HEK293 (cell line): Measurements from ENCODE around the gene TRAF7.

ENCODE experiments used
- ELK4 ChIP-seq: IDR thresholded peaks from 2 replicates; pipeline ENCODE4 v1.6.1; 2011; ENCODE audit warnings: mild to moderate bottlenecking, low read depth, low read length, borderline replicate concordance
- GLI4 ChIP-seq: fragments of 450-650 bp; formaldehyde crosslinking; IDR thresholded peaks from 2 replicates; pipeline ENCODE4 v1.5.1; 2016; ENCODE audit warnings: missing biosample characterization, missing genetic modification characterization
- HOXA7 ChIP-seq: sonication (generic); formaldehyde crosslinking; IDR thresholded peaks from 2 replicates; pipeline ENCODE4 v1.8.1; 2022; ENCODE audit warnings: missing genetic modification reagents, borderline replicate concordance
- KLF1 ChIP-seq: fragments of 450-650 bp; formaldehyde crosslinking; IDR thresholded peaks from 2 replicates; pipeline ENCODE4 v1.5.1; 2016; ENCODE audit warnings: missing biosample characterization, missing genetic modification characterization
- KLF10 ChIP-seq: fragments of 450-650 bp; IDR thresholded peaks from 2 replicates; pipeline ENCODE4 v1.5.1; 2018; ENCODE audit warnings: missing biosample characterization, mild to moderate bottlenecking, missing genetic modification characterization
- PRDM10 ChIP-seq: fragments of 450-650 bp; formaldehyde crosslinking; IDR thresholded peaks from 2 replicates; pipeline ENCODE4 v1.5.1; 2016; ENCODE audit warnings: missing biosample characterization, missing genetic modification characterization
- SALL2 ChIP-seq: fragments of 450-650 bp; formaldehyde crosslinking; IDR thresholded peaks from 2 replicates; pipeline ENCODE4 v1.5.0; 2017; ENCODE audit warnings: missing biosample characterization, mild to moderate bottlenecking, missing genetic modification characterization, borderline replicate concordance
- SCRT1 ChIP-seq: fragments of 450-650 bp; formaldehyde crosslinking; IDR thresholded peaks from 2 replicates; pipeline ENCODE4 v1.5.1; 2016; ENCODE audit warnings: missing biosample characterization, missing genetic modification characterization, borderline replicate concordance
- ZBTB17 ChIP-seq: fragments of 450-650 bp; formaldehyde crosslinking; IDR thresholded peaks from 2 replicates; pipeline ENCODE4 v1.5.1; 2016; ENCODE audit warnings: missing biosample characterization, missing genetic modification characterization
- ZBTB21 ChIP-seq: fragments of 450-650 bp; formaldehyde crosslinking; IDR thresholded peaks from 2 replicates; pipeline ENCODE4 v1.5.1; 2017; ENCODE audit warnings: missing biosample characterization, missing genetic modification characterization
- ZBTB8A ChIP-seq: fragments of 450-650 bp; formaldehyde crosslinking; IDR thresholded peaks from 2 replicates; pipeline ENCODE4 v1.5.1; 2016; ENCODE audit warnings: missing biosample characterization, missing genetic modification characterization
- ZFP69B ChIP-seq: fragments of 450-650 bp; formaldehyde crosslinking; IDR thresholded peaks from 2 replicates; pipeline ENCODE4 v1.5.1; 2016; ENCODE audit warnings: missing biosample characterization, missing genetic modification characterization
- ZNF169 ChIP-seq: fragments of 450-650 bp; formaldehyde crosslinking; IDR thresholded peaks from 2 replicates; pipeline ENCODE4 v1.5.1; 2016; ENCODE audit warnings: missing biosample characterization, missing genetic modification characterization
- ZNF280D ChIP-seq: fragments of 450-650 bp; formaldehyde crosslinking; IDR thresholded peaks from 2 replicates; pipeline ENCODE4 v1.5.1; 2016; ENCODE audit warnings: missing biosample characterization, missing genetic modification characterization
- ZNF341 ChIP-seq: fragments of 450-650 bp; formaldehyde crosslinking; IDR thresholded peaks from 2 replicates; pipeline ENCODE4; 2016; ENCODE audit warnings: low read depth, missing biosample characterization, missing genetic modification characterization
- ZNF488 ChIP-seq: fragments of 450-650 bp; formaldehyde crosslinking; IDR thresholded peaks from 2 replicates; pipeline ENCODE4 v1.5.1; 2016; ENCODE audit warnings: missing biosample characterization, missing genetic modification characterization
- ZNF747 ChIP-seq: fragments of 450-650 bp; formaldehyde crosslinking; IDR thresholded peaks from 2 replicates; pipeline ENCODE4 v1.5.1; 2016; ENCODE audit warnings: missing biosample characterization, missing genetic modification characterization
- ZNF837 ChIP-seq: fragments of 450-650 bp; formaldehyde crosslinking; IDR thresholded peaks from 2 replicates; pipeline ENCODE4 v1.5.1; 2016; ENCODE audit warnings: missing biosample characterization, missing genetic modification characterization
- ZSCAN23 ChIP-seq: fragments of 450-650 bp; formaldehyde crosslinking; IDR thresholded peaks from 2 replicates; pipeline ENCODE4 v1.5.1; 2016; ENCODE audit warnings: missing biosample characterization, missing genetic modification characterization
- TF ChIP-seq, protein P1 (sequence below): fragments of 450-650 bp; formaldehyde crosslinking; IDR thresholded peaks from 2 replicates; pipeline ENCODE4 v1.5.1; 2017; ENCODE audit warnings: missing biosample characterization, missing genetic modification characterization
- TF ChIP-seq, protein P2 (sequence below): fragments of 450-650 bp; formaldehyde crosslinking; IDR thresholded peaks from 2 replicates; pipeline ENCODE4 v1.5.1; 2016; ENCODE audit warnings: missing biosample characterization, missing genetic modification characterization
- TF ChIP-seq, protein P3 (sequence below): fragments of 450-650 bp; formaldehyde crosslinking; IDR thresholded peaks from 2 replicates; pipeline ENCODE4 v1.5.1; 2017; ENCODE audit warnings: missing biosample characterization, missing genetic modification characterization
- TF ChIP-seq, protein P4 (sequence below): fragments of 450-650 bp; formaldehyde crosslinking; IDR thresholded peaks from 2 replicates; pipeline ENCODE4 v1.5.1; 2016; ENCODE audit warnings: missing biosample characterization, missing genetic modification characterization, low read depth

TRAF7 gene

DNA sequence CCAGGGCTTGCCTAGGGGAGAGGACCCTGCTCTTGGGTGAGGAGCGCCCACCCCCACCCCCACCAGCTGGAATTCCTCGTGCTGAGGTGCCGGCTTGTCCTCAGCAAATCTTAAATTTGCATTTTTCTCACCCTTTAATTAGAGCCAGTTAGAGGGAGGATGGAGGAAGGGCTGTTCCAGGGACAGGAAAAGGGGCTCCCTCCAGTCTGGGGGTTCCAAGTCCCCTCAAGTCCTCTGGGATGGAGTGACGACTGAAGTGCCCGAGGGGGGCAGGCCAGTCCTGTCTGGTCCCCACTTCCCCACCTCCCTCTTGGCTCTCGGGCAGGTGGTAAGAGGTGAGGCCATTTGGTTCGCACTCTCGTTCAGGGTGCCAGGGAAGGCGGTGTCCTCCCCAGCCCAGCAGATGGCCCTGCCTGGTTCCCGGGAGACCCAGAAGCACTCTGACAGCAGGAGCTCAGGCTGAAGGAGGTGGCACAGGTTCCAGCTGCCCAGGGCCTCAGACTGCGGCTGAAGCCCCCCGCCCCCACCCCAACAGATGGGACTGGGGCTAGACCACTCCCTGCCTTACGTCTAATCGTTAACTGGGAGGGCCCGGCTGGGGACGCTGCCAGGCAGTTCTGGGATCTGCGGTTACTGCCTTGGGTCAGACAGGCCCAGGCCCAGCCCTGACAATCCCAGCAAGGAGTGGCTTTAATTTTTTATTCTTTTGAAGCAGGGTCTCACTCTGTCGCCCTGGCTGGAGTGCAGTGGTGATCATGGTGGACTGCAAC is 5.0 kb upstream of the TRAF7 start (continued):
- TF ChIP-seq ZNF280D (tag by site-specific recombination): no peak
- TF ChIP-seq ZNF169 (tag by site-specific recombination): no peak
- TF ChIP-seq, protein P1, sequence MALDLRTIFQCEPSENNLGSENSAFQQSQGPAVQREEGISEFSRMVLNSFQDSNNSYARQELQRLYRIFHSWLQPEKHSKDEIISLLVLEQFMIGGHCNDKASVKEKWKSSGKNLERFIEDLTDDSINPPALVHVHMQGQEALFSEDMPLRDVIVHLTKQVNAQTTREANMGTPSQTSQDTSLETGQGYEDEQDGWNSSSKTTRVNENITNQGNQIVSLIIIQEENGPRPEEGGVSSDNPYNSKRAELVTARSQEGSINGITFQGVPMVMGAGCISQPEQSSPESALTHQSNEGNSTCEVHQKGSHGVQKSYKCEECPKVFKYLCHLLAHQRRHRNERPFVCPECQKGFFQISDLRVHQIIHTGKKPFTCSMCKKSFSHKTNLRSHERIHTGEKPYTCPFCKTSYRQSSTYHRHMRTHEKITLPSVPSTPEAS (tag by site-specific recombination): no peak
- TF ChIP-seq ZBTB8A: peak; percentile 14; the same call in 1 of the 2 replicates
- TF ChIP-seq ZFP69B (tag by site-specific recombination): no peak
- TF ChIP-seq GLI4: no peak
- no peak for TF ChIP-seq ELK4
- TF ChIP-seq ZSCAN23 (tag by site-specific recombination): no peak
- TF ChIP-seq SALL2 (tag by site-specific recombination): no peak
- TF ChIP-seq, protein P2, sequence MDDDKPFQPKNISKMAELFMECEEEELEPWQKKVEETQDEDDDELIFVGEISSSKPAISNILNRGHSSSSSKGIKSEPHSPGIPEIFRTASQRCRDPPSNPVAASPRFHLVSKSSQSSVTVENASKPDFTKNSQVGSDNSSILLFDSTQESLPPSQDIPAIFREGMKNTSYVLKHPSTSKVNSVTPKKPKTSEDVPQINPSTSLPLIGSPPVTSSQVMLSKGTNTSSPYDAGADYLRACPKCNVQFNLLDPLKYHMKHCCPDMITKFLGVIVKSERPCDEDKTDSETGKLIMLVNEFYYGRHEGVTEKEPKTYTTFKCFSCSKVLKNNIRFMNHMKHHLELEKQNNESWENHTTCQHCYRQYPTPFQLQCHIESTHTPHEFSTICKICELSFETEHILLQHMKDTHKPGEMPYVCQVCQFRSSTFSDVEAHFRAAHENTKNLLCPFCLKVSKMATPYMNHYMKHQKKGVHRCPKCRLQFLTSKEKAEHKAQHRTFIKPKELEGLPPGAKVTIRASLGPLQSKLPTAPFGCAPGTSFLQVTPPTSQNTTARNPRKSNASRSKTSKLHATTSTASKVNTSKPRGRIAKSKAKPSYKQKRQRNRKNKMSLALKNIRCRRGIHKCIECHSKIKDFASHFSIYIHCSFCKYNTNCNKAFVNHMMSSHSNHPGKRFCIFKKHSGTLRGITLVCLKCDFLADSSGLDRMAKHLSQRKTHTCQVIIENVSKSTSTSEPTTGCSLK (tag by site-specific recombination): no peak
- no peak for TF ChIP-seq ZNF488 (tag by site-specific recombination)
- TF ChIP-seq ZBTB17 (tag by site-specific recombination): peak; percentile 89
- no peak for TF ChIP-seq SCRT1
- TF ChIP-seq, protein P3, sequence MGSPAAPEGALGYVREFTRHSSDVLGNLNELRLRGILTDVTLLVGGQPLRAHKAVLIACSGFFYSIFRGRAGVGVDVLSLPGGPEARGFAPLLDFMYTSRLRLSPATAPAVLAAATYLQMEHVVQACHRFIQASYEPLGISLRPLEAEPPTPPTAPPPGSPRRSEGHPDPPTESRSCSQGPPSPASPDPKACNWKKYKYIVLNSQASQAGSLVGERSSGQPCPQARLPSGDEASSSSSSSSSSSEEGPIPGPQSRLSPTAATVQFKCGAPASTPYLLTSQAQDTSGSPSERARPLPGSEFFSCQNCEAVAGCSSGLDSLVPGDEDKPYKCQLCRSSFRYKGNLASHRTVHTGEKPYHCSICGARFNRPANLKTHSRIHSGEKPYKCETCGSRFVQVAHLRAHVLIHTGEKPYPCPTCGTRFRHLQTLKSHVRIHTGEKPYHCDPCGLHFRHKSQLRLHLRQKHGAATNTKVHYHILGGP (tag by site-specific recombination): no peak
- no peak for TF ChIP-seq ZNF837
- peak; percentile 45; the same call in 1 of the 2 replicates for TF ChIP-seq PRDM10
- TF ChIP-seq, protein P4, sequence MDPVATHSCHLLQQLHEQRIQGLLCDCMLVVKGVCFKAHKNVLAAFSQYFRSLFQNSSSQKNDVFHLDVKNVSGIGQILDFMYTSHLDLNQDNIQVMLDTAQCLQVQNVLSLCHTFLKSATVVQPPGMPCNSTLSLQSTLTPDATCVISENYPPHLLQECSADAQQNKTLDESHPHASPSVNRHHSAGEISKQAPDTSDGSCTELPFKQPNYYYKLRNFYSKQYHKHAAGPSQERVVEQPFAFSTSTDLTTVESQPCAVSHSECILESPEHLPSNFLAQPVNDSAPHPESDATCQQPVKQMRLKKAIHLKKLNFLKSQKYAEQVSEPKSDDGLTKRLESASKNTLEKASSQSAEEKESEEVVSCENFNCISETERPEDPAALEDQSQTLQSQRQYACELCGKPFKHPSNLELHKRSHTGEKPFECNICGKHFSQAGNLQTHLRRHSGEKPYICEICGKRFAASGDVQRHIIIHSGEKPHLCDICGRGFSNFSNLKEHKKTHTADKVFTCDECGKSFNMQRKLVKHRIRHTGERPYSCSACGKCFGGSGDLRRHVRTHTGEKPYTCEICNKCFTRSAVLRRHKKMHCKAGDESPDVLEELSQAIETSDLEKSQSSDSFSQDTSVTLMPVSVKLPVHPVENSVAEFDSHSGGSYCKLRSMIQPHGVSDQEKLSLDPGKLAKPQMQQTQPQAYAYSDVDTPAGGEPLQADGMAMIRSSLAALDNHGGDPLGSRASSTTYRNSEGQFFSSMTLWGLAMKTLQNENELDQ (tag by site-specific recombination): no peak
- TF ChIP-seq KLF10: no peak; the same call in 1 of the 2 replicates
- TF ChIP-seq ZNF747 (tag by site-specific recombination): no peak
- TF ChIP-seq KLF1 (tag by site-specific recombination): peak; percentile 77
- TF ChIP-seq ZNF341 (tag by site-specific recombination): peak; percentile 73
- no peak for TF ChIP-seq HOXA7
- no peak for TF ChIP-seq ZBTB21 (tag by site-specific recombination)
